HG03520 (cell line): ENCODE results near the gene UGT1A4.

Source experiments
- ATAC-seq: cut with Tn5 transposase; IDR thresholded peaks from one replicate; pipeline ENCODE4 v1.9.1; 2021; ENCODE audit warnings: mild to moderate bottlenecking, moderate library complexity; ENCODE audit not compliant: unreplicated experiment

UGT1A4 gene

DNA sequence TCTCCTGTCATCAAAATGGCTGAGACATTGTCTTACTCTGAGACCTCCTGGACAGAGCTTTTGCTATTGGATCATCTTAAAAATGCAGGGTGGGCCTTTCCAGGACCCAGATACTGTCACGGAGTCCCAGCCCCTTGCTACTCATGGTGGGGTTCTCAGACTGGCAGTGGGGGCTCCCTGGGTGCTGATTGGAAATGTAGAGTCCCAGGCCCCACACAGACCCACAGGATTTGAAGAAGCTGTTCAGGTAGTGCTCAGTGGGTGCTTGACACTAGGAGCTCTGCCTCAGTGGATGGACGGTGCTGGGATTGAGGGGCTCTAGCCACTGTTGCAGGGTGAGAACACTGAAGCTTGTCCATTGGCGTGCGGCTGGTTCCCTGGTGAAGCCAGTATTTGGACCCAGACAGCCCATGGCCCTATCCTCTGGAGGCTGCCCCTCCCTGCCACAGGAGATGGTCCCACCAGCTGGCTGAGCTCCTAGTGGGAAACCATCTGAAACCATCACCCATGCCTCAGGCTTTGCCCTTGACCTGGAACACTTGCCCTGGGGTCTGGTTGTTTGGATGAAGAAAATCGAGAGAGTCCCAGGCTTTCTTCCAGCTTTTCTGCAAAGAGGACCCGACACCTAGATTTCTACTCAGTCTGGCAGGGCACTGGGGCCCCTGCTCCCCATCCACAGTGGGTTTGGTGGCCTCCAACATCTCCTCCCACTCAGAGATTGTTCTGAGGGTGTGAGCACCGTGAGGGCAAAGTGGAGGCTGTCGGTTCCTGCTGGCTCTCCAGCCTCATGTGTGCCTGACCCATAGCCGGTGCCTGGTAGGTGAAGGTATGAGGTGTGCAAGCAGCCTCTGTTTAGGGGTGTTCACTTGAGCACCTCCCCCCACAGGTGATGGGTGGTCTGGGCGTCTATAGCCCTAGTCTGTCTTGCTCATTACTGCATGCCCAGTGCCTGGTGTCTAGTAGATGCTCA is 89.7 kb downstream of the UGT1A4 start:
- no peak for ATAC-seq

DNA sequence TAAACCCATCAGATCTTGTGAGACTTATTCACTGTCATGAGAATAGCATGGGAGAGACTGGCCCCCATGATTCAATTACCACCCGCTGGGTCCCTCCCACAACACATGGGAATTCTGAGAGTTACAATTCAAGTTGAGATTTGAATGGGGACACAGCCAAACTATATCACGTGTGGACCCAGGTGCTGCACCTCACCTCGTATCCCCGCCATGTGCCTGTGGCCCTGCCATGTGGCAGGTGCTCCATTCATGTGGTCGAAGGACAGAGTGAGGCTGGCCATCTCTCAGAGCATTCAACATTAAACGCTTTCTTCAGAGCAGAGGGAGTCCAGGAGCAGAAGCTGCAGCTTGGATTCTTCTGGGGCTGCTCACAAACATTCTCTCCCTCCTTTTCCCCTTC is 91.8 kb downstream of the UGT1A4 start:
- no peak for ATAC-seq

DNA sequence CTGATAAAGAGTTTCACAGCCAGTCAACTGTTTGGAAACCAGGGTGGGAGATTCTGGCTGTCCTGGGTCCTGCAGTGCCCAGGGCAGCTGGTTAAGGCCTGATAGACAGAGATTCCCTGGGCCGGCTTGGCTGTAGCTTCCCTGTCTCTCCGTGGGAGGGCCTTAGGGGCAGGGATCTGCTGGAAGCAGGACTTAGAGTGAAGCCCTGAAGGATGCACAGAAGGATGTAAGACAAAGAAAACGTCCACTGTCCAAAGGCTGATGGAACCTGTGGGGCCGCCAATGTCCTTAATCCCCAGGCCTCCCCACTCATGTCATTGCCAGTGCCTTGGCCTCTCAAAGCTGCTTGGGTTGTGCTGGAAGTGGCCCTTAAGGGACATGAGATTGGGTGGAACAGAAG is 92.6 kb downstream of the UGT1A4 start:
- no peak for ATAC-seq

DNA sequence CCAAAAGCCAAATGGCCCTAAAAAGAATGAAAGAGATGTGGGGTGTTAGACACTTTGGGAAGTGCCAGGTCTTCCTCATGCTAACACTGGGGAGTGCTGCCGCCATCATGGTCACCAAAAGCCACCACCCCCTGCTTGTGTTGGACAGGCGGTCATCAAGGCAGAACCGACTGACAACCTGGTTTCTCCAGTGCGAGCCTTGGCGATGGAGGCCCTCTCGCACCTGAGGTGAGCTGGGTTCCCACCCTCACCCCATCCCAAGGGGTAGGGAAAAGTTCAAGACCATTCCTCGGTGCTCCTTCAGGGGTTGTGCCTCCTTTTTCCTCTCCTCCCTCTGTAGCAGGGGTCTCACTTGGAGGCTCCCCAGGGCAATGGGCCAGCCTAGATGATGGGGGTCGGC is 93.2 kb downstream of the UGT1A4 start:
- ATAC-seq: no peak

DNA sequence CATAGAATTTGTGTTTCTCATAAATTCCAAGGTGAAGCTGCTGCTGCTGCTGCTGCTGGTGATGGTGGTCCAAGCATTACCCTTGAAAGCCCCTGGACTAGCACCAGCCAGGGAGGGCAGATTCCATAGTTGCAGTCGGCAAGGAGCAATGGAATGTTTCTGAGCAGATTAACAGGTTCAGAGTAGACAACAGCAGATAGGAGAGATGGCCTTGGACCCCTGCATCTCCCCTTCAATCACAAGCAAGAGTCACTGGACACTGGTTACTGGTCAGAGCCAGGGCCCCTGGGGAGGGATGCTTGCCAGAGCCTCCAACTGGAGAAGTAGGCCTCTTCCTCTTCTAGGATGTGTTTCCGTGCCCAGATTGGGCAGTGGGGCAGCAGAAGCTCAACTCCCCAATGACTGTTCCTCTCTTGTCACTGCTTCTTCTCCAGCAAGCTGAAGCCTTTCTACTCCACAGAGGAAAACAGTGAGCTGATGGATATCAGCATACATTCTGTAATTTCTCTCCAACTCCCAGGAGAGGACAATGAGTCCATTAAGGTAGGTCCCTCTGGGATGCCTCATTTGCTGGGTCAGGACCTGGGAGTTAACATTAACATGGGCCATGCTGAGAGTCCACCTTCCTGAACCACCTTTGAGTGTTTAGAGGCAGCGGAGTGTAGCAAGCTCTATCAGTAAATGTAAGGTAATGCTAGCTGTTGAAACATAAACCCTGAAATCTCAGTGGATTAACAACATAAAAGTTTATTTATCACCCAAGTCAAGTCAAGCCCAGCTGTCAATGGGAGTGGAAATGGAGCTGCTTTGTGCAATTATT is 94.9 kb downstream of the UGT1A4 start:
- no peak for ATAC-seq

DNA sequence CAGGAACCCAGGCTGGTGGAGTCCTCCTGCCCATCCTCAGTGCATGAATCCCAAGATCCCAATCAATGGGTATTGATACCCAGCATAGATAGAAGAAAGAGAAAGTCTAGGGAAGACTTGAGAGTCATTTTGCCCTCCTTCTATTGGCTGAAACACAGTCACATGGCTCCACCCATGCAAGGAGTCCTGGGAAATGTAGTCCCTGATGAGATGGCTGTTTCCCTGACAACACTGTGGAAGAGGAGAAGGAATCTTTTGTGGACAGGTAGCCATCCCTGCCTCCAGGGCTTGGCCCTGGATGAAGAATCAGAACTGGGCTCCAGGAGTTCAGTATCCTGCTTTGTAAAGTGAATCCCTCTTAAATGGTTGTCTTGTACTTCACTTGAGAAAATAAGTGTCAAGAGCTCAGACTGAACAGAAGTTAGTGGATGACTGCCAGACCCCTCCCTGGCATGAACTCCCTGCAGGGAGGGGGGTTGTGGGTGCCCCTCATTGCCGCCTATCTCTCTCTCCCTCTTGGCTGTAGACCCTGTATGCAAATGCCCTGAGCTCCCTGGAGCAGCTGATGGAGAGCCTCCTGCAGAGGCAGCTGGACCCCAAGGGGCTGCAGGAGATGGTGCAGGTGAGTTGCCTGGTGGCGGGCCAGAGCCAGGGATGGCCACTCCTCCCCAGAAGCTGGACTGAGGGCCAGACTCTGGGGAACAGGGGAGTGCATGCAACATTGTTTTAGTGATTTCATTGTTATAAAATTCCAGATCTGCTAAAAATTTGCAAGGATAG is 95.7 kb downstream of the UGT1A4 start:
- ATAC-seq: no peak

DNA sequence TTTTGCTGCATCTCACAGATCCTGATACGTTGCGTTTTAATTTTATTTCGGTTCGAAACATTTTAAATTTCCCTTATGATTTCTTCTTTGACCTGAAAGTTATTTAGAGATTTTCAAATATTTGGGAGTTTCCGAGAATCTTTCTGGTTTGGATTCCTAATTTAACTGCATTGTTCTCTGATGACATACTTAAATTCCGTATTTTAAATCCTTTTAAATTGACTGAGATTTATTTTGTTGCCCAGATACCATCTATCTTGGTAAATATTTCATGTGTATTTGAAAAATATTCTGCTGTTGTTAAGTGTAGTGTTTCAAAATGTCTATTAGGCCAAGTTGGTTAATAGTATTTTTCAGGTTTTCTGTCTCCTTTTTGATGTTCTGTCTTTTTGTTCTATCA is 97.3 kb downstream of the UGT1A4 start:
- no peak for ATAC-seq

DNA sequence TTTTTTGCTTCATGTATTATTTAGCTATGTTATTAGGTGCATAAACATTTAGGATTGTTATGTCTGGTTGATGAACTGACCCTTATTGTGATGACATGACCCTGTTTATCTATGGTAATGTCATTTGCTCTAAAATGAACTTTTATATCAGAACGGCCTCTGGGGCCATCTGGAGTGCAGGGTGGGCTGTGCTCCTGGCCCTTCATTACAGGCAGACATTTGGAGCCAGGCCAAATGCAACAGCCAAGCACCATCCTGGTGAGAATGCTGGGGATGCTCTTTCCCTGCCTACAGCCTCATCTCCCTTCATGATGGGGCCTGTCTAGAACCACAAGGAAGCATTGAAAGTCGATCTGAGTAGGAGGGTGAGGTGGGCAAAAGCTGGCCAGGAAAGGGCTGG is 97.8 kb downstream of the UGT1A4 start:
- ATAC-seq: no peak

DNA sequence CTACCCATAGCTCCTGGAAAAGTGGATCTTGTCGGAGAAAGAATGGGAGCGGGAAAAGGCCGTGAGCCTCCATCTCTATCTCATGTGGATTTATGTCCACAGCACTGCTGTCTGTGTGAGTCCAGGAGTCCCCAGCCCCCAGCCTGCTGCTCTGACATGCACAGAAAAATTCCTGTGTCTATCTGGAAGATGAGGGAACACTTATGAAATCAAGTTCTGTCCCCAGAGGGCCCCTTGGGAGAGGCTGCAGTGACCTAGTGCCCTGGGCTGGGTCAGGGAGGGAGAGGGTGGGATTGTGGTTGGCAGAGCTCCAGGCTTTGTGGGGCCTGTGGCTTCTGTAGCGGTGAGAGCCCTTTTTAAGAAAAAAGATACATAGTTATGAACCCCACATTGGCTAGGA is 98.2 kb downstream of the UGT1A4 start:
- ATAC-seq: no peak

DNA sequence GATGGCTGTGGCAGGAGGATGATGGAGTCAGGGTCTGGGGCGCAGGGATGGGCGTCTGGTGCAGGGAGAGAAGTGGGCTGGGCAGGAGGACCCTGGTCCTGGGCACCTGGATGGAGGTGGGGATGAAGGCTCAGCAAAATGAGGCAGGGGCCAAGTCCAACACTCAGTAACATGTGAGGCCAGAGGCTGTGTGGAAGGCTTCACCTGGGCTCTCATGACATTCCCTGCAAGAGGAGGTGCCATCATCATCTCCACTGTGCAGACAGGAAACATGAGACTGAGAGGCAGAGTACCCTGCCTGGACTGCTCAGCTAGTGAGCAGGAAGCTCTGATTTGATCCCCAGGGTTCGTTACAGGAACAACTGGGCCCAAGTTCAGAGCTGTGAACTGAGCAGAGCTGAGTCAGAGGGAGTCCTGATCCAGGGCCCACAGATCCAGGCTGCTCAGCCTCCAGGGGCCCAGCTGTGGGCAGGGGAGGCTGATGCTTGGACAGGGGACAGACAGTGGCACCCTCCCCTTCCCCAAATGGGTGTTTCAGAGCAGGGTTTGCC is 98.9 kb downstream of the UGT1A4 start:
- ATAC-seq: no peak

DNA sequence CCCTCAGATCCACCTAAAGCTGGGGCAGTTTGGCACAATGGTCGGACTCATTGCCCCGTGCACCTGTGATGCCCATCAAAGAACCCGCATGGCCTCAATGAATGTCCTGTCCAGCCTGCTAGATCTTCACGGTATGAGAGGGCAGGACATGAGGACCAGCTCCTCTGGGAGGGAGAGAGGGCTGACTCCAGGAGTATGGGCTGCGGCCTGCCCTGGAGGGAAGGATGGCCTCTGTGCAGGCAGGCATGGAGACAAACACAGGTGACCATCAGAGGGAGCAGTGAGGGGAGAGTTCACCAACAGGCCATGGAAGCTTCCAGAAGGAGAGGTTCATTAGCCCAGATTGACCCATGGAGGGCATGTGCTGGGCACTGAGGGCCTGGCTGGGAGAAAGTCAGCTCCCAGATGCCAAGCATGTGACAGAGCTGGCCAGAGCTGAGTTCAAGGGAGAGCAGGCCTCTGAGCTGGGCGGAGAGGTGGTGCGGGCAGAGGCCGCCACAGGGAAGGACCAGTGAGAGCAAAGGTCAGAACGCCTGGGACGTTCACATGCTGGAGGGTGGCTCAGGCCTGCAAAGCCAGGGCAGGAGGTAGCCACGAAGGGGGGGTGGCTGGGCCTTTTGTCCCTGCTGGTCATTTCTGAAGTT is 99.6 kb downstream of the UGT1A4 start:
- ATAC-seq: no peak

DNA sequence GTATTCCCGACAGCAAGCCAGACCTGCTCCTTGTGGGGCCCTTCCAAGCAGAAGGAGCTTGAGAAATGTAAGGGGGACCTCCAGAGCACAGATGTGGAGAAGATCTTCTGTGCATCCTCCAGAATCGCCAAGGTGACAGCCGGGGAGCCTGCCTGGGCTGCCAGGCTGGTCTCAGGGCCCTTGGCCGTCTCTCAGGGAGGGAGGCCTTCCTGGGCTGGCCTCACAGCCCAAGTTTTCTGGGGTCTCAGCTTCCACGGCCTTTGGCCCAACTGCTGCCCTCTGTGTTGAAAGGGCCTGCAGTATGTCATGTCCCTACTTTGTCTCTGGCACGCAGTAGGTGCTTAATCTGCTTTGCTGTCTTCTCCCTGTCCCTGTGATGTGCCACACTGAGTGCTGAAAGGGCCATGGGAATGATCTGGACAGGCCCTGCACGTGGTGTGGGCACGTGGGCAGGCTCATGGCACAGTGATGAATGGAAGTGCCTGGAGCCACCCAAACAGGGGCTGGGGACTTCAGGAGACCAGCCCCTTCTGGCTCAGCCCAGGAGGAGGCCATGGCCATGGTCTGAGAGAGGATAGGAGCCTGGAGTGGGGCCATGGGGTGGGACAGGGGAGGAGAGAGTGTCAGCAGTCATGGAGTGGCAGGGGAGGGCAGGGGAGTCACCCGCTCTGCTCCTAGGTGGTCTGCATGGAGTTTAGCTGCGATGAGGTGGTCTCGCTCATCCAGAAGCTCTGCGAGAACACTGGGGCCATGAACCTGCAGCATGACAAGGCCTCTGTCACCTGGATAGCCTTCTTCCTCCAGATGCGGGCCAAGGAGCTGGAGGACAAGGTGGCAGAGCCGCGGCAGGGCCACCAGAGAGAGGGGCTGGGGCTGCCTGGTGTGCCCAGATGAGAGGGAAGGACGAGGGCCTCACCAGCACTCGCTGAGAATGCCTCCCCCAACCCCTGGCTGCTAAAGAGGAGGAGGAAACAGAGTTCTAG is 100.4 kb downstream of the UGT1A4 start:
- ATAC-seq: no peak

DNA sequence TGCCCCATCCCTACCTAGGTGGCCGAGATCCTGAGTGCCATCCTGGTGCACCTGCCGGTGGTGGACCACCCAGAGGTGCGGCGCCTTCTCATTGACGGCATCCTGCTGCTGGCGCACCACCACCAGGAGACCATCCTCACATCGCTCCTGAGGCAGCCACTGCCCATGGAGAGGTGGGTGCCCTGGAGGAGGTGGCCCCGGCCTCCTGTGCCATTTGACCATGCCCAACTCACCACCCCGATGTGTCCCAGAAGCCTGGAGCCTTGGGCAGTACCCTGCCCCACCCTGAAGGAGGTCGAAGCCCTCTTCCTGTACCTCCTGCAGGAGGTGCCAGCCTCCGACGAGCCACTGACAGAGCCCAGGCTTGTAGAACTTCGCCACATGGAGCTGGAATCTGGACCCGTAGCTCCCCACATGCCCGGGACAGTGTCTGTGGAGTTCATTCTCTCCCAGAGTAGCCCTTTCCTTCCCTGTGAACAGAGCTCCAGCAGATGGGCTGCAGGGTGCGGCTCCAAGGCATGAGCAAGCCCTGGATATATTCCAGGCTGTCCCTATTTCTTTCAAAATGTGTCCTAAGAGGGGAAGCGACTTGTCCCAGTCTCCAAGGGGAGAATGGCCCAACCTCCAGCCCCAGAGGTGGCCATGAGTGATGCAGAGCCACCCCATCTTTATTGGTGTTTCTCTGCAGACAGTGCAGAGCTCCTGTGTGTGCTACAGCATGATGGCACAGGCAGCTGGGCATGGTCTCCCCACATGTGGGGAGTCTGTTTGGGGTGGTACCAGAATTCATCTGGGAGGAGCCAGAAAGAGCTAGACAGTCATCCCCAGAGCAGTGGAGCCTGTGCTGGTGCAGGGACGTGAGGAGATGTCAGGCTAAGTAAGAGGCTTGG is 101.6 kb downstream of the UGT1A4 start:
- ATAC-seq: no peak

DNA sequence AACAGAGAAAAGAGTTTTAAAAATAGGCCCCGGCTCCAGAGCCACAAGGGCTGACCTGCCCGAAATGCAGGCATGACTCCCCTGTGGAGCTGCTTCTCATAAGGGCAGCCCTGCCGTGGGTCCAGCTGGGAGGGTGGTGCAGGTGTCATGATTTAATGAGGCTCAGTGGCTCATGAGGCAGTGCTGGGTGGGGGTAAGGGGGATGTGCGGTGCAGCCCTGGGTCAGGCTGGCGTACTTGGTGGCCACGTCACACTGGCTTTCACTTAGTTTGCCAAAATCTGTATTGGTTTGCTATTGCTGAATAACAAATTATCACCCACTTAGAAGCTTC is 102.2 kb downstream of the UGT1A4 start:
- no peak for ATAC-seq

DNA sequence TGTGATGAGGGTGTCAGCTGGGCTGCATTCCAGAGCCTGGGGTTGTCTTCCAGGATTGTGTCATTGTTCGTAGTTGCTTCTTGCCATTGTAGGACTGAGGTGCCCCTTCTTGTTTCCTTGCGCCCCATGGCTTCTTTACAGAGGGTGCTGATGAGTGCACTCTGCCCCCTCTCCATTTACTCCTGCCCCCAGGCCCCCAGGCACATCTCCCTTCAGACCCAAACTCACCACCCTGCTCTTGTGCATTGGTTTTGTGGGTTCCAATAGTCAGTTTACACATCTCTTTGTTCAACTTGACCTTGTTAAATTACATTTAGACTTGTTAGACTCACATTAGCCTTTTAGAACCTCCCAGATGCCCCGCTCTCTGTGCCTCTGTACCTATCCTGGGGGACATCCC is 102.7 kb downstream of the UGT1A4 start:
- no peak for ATAC-seq

DNA sequence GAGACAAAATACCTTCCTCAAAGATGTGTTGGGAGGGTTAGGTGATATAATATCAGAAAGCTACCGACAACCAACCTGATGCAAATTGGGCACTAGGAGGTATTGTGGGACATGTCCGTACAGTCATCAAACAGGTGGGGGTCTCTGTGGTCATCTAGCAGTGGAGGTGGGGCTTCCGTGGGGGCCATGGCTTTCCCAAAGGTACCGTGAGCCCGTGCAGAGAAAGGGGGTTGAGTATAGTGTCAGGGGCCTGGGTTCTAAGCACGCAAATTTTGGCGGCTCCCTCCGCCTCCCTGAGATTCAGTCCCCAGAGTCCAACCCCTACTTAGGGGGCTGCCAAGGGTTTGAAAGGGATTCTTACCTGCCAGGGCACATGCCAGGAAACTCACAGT is 103.2 kb downstream of the UGT1A4 start:
- no peak for ATAC-seq

DNA sequence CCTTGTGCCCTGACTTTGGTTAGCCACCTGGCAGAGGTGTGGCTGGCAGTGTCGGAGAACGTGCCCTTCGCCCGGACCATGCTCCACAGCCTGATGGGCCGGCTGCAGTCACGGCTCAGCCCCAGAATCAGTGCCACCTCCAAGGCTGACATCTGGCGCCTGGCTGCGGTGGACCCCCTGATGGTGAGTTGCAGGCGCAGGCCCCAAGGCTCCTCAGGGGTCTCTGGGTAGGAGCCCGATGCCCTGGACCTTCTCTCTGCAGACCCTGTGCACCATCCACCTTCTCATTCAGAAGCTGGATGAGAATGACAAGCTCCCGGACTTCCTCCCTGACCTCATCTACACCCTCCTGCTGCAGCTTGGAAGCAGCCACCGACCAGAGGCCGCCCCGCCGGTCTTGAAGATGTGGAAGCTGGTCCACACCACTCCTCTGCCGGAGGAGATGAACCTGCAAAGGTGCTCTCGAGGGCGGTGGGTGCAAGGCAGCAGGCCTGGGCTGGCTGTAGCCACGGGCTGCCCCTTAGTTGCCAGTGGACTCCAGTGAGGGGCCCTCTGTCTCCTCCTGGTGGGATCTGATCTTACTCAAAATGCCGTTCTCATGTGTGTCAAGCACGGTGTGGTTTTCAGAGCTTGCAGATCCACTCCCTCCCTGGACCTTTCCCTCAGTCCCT is 103.7 kb downstream of the UGT1A4 start:
- no peak for ATAC-seq
